ENCODE results near the gene ZFYVE21.

ZFYVE21 gene

GRCh38 chr14:103718572-103718971, 3.0 kb downstream of the ZFYVE21 start:
- Histone ChIP-seq H3K27me3 (ENCODE audit: insufficient read depth, poor library complexity, severe bottlenecking) (no peaks in the 10 kb centered on the region), H3K4me3 (replicated peaks; ENCODE audit: insufficient read depth, low read length) (no peak overlapping the region), H3K27ac (replicated peaks) (no peak overlapping the region)
- no peak for DNase-seq (ENCODE audit: low read depth in 1 of 2, low spot score in 1 of 2)
- TF ChIP-seq REST (IDR thresholded peaks at IDR 0.05; ENCODE audit: insufficient replicate concordance, low read depth) (no peak), POLR2AphosphoS5 (IDR thresholded peaks at IDR 0.05; ENCODE audit: low read depth) (no peak), CTCF (IDR thresholded peaks at IDR 0.05; ENCODE audit: insufficient read depth, low read length) (no peak), SPI1 (IDR thresholded peaks at IDR 0.05; ENCODE audit: borderline replicate concordance, low read depth) (no peak), GABPA (IDR thresholded peaks at IDR 0.05; ENCODE audit: low read depth) (no peak)

- no peak for DNase-seq (ENCODE audit: low read depth in 1 of 2, low spot score in 1 of 2)
- no peak overlapping the region for H3K4me3 ChIP-seq (replicated peaks; ENCODE audit: insufficient read depth, low read length)
These were observed 4.1 kb downstream of the ZFYVE21 start for GRCh38 chr14:103719751-103720150.

More at GRCh38 chr14:103719751-103720150, 4.1 kb downstream of the ZFYVE21 start:
- Histone ChIP-seq H3K27me3 (ENCODE audit: insufficient read depth, poor library complexity, severe bottlenecking) (no peaks in the 10 kb centered on the region), H3K27ac (replicated peaks) (no peak overlapping the region)
- TF ChIP-seq SPI1 (IDR thresholded peaks at IDR 0.05; ENCODE audit: borderline replicate concordance, low read depth) (no peak), POLR2AphosphoS5 (IDR thresholded peaks at IDR 0.05; ENCODE audit: low read depth) (no peak), GABPA (IDR thresholded peaks at IDR 0.05; ENCODE audit: low read depth) (no peak), CTCF (IDR thresholded peaks at IDR 0.05; ENCODE audit: insufficient read depth, low read length) (no peak), REST (IDR thresholded peaks at IDR 0.05; ENCODE audit: insufficient replicate concordance, low read depth) (no peak)

Measured in HL-60 (cell line).